ENCODE results near the gene EPHB2.

The EPHB2 gene

DNA sequence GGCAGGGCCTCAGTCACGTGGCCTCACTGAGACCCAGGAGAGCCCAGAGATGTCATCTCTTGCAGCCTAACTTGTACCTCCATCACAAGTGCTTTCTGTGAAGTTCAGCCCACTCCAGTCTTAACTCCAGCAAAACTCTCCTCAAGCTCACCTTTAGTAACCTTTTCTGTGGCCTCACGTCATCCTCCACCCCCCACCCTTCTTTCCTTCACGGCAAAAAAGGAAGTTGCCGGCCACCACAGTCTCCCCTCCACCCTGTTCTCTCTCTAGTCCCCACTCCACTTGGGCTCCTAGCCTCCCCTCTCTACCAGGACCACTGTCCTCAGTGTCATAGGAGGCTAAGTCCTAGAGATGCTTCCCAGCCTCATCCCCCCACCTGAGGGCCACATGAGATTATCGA lies 155.1 kb downstream of the EPHB2 start:
- ChIA-PET POLR2A (no interaction called here), CTCF (no interaction called here)
- TF ChIP-seq, protein P1, sequence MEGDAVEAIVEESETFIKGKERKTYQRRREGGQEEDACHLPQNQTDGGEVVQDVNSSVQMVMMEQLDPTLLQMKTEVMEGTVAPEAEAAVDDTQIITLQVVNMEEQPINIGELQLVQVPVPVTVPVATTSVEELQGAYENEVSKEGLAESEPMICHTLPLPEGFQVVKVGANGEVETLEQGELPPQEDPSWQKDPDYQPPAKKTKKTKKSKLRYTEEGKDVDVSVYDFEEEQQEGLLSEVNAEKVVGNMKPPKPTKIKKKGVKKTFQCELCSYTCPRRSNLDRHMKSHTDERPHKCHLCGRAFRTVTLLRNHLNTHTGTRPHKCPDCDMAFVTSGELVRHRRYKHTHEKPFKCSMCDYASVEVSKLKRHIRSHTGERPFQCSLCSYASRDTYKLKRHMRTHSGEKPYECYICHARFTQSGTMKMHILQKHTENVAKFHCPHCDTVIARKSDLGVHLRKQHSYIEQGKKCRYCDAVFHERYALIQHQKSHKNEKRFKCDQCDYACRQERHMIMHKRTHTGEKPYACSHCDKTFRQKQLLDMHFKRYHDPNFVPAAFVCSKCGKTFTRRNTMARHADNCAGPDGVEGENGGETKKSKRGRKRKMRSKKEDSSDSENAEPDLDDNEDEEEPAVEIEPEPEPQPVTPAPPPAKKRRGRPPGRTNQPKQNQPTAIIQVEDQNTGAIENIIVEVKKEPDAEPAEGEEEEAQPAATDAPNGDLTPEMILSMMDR (IDR thresholded peaks at IDR 0.05; ENCODE audit: control extremely low read depth, extremely low read depth, low read depth, missing control alignments), result no peak
- no peak for DNase-seq (ENCODE audit: extremely low spot score)

DNA sequence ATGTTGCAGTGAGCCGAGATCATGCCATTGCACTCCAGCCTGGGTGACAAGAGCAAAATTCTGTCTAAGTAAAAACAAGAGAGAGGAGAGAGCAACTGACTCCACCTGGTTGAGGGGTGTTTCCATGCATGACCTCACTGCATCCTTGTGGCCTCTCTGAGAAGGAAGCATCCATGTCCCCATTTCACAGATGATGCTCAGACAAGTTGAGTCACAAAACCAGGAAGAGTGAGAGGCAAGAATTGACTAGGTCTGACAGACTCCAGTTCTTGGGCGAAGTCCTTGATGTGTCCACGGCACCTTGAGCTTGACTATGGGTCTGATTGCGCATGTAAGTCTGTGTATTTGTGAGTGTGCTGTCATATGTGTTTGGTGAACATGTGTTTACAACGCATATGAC lies 156.2 kb downstream of the EPHB2 start:
- POLR2A ChIA-PET, result no interaction called here
- DNase-seq (ENCODE audit: extremely low spot score), result no peak
- TF ChIP-seq, protein P1 (IDR thresholded peaks at IDR 0.05; ENCODE audit: control extremely low read depth, extremely low read depth, low read depth, missing control alignments), result no peak
- CTCF ChIA-PET, result no interaction called here

DNA sequence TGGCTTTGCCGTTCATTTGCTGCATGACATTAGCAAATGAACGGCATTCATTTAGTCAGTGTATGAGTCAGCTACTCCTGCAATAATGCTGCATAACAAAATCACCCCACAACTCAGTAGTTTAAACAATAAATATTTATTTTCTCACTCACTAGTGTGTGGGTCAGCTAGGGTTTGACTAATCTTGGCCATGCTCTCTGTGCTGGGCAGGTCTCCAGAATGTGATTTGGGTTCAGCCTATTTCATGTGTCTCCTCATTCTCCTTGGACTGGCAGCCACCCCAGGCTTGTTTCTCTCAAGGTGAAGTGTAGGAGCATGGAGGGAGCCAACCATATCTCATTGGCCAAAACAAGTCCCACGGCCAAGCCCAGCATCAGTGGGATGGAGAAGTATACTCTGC lies 157.7 kb downstream of the EPHB2 start:
- POLR2A ChIA-PET, result no interaction called here
- TF ChIP-seq, protein P1 (IDR thresholded peaks at IDR 0.05; ENCODE audit: control extremely low read depth, extremely low read depth, low read depth, missing control alignments), result no peak
- no peak for DNase-seq (ENCODE audit: extremely low spot score)
- CTCF ChIA-PET, result no interaction called here

DNA sequence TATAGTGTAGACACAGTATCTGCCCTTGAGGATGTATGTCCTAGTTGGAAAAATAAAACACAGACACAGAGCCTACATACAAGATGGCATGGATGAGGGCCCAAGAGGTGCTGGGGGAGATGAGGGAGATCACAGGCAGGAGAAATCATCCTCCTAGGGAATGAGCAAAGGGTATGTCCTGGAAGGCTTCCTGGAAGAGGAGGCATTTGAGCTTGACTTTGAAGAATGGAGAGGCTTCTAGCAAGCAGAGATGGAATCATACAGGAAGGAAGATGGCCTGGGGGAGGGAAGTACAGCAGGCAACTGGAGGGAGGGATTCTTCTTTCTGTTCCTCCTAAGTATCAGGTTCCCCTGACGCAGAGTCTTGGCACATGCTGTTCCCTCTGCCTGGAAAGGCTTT lies 158.7 kb downstream of the EPHB2 start:
- CTCF ChIA-PET, result interaction anchor here (1.7 kb wide), 1 partner anchor 8 kb away, joined by 5 read pairs; no protein-coding TSS in a partner anchor
- POLR2A ChIA-PET, result no interaction called here
- TF ChIP-seq, protein P1 (IDR thresholded peaks at IDR 0.05; ENCODE audit: control extremely low read depth, extremely low read depth, low read depth, missing control alignments), result no peak

DNA sequence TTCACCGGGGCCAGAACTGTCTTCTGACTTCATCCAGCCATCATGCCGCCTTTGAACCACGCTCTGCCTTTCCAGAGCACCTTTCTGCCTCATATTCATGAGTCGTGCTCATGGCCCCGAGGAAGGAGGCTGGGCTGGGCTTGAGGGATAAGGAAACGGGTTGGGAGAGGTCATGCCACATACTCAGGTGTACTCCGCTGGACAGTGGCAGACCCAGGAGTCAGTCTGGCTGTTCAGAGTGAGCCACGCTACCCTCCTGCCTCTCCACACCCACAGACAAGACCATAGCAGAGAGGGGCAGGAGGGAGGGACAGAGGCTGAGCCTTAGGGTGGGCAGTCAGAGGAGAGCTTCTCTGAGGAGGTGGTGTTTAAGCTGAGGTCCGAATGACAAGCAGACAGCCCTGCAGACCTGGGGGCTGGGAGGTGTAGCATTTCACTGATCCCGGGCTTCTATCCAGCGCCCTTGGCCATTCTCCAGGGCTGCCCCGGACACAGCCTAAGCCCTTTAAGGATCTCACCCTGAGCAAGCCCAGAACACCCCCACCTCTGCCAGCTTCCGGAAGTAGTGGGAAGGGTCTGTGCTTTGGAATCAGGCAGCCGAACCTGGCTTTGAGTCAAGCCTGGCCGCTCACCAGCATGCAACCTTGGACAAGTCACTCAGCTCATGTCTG lies 159.7 kb downstream of the EPHB2 start:
- CTCF ChIA-PET, result interaction anchor here (0.8 to 1.7 kb wide), 2 partner anchors 9 to 166 kb away, joined by 3 to 5 read pairs; no protein-coding TSS in a partner anchor

More for the DNA sequence above, 158.7 kb downstream of the EPHB2 start:
- DNase-seq (ENCODE audit: extremely low spot score), result no peak

DNA sequence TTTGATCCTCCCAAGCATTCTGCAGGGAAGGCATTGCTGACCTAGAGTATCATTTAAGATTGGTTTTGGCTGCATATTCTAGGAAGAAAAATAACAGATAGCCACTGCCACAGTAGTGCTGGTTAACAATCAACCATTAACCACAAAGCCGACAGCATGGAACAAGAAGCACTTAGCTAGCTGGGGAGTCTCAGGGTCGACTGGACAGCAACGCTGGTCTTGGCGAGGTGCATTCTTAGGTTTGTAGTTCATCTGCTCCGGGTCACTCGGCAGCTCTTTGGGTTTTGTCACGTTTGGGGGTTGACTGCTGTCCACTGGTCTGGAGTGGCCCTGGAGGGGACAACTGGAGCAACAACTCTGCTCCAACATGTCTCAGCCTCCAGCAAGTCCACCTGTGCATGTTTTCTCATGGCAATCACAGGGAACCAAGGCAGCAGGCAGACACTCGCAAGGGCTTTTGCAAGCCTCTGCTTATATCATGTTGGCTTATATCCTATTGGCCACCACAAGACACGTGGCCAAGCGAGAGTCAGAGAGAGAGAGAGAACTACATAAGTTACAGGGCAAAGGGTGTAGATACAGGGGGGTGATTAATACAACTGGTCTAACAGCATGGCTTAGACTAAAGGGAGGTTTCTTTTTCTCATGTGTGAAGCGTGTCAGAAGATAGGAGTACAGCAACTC lies 162.5 kb downstream of the EPHB2 start:
- DNase-seq (ENCODE audit: extremely low spot score), result no peak
- ChIA-PET POLR2A (no interaction called here), CTCF (interaction anchor here (1.1 to 2.5 kb wide), 2 partner anchors 15 to 169 kb away, joined by 3 to 8 read pairs; no protein-coding TSS in a partner anchor)
- TF ChIP-seq, protein P1 (IDR thresholded peaks at IDR 0.05; ENCODE audit: control extremely low read depth, extremely low read depth, low read depth, missing control alignments), result no peak

More for the DNA sequence above, 159.7 kb downstream of the EPHB2 start:
- no peak for DNase-seq (ENCODE audit: extremely low spot score)
- TF ChIP-seq, protein P1 (IDR thresholded peaks at IDR 0.05; ENCODE audit: control extremely low read depth, extremely low read depth, low read depth, missing control alignments), result no peak
- POLR2A ChIA-PET, result no interaction called here
